ENCODE results near the gene CLN6.
"Not testable (repeated sequence)": the region's sequence is repeated elsewhere in the genome, so short reads cannot be mapped to it uniquely, and the experiment has no call there.

The CLN6 gene

DNA sequence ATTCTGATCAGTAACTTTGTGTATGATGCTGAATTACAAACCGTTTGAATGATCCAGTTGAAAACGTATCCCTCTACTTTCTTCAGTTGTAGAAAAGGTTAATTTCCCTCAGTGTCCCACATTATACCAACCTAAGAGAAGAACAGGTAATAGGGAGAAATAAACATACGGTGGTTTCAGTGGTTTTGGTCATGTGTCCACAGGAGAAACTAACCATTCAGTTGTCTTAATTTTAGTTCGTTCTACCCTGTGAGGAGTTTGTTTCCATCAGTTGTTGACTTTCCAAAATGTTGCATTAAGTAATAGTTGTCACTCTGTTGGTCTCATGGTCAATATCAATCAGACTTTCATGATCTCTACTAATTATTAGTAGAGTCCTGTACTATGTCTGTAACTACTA, 39.5 kb downstream of the CLN6 start:
- no peak for DNase-seq (ENCODE audit: low spot score)

DNA sequence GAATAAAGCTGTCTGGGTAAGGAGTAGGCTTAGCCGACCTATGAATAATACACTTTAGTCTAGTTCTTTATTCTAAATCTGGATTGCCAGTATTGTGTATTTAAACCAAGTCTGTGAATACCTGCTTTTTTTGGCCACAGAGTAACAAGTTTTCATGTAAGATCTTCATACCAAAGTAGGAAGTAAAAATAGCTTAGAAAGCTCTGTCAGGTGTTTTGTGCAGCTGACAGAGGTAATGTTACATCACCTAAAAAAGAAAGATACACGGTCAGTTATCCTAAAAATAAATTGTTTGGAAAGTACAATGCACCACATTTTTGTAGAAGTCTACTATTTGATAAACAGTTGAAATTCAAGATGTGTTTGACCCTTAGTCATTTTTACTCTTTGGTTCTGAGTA, 40.9 kb downstream of the CLN6 start:
- no peak for DNase-seq (ENCODE audit: low spot score)

DNA sequence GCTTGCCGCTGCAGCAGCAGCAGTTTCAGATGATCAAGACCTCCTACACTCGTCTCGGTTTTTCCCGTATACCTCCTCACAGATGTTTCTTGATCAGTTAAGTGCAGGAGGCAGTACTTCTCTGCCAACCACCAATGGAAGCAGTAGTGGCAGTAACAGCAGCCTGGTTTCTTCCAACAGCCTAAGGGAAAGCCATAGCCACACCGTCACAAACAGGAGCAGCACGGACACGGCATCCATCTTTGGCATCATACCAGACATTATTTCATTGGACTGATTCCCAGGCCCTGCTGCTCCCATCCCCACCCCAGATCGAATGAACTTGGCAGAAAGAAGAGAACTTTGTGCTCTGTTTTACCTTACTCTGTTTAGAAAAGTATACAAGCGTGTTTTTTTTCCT, 42.0 kb downstream of the CLN6 start:
- no peak for DNase-seq (ENCODE audit: low spot score)

DNA sequence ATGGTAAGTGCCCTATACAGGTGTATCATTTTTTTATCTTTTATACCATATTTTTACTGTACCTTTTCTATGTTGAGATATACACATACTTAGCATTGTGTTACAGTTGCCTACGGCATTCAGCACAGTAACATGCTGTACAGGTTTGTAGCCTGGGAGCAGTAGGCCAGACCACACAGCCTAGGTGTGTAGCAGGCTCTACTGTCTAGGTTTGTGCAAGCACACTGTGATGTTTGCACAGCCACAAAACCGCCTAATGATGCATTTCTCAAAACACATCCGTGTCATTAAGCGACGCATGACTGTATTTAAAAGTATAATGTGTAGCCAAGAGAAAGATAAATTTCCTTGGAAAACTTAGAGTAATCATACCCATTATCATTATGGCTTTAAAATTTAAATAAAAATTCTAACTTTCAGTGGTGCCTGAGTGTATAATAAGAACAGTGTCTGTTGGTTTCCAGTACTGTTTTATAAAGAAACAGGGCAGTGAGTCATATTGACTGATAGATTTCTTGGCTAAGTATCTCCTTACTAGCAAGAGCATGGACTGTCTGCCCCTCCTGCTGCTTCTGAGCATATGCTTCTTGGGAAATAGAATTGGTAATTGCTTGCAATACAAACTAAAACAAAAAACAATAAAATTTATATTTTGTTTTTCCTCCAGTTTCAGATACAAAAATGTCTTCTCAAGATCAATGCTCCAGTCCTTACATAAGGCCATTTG, 42.7 kb downstream of the CLN6 start:
- no peak for DNase-seq (ENCODE audit: low spot score)

DNA sequence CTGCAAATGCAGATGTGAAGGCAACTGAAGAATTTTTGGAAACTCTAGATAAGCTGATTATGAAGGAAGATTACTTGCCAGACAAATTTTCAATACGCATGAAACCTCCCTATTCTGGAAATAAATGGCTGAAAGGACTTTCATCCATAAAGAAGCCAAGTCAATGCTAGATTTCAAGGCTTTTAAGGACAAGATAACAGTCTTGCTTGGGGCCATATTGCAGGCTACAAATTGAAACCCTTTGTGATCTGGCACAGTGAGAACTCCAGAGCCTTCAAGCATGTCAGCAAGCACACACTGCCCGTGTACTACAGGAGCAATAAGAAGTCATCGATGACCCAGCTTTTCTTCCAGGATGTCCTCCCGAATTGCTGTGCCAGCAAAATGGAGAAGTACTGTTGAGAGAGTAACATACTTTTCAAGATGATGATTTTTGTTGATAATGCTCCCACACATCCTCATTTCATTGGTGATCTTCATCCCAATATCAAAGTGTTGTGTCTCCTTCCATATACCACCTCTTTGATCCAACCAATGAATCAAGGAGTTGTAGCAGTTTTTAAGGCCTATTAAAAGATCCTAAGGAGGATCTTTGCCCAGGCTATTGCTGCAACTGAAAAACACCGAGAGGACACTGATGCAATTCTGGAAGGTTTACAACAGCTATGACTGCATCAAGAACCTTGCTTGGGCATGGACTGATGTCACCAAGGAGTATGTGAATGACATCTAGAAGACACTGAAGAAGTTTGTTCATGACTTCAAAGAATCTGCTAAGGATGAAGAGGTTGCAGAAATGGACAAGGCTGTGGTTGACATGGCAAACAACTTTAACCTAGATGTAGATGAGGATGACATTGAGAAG, 44.7 kb downstream of the CLN6 start:
- no peak for DNase-seq (ENCODE audit: low spot score)

DNA sequence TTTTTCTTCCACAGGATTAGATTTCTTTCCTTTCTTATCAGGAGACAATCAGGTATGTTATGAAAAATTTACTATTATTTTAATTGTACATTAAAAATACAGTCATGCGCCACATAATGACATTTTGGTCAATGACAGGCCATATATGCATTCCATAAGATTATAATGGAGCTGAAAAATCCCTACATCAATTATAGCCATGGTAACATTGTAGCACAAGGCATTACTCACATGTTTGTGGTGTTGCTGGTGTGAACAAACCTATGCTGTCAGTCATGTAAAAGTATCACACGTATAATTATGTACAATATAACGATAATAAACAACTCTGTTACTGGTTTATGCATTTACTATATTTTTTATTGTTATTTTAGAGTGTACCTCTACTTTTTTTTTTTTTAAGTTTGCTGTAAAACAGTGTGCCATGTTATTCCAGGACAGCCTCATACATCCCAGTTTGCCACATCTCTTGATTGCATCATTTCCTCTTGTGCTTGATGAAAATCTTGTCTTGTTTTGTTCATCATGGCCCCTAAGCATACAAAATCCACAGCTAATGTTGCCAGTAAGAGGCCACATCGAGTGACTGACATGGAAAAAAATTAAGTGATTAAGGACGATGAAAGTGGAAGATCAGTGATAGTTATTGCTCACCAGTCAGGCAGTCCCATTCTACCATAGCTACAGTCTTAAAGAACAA, 45.8 kb downstream of the CLN6 start:
- DNase-seq (ENCODE audit: low spot score), result no peak

DNA sequence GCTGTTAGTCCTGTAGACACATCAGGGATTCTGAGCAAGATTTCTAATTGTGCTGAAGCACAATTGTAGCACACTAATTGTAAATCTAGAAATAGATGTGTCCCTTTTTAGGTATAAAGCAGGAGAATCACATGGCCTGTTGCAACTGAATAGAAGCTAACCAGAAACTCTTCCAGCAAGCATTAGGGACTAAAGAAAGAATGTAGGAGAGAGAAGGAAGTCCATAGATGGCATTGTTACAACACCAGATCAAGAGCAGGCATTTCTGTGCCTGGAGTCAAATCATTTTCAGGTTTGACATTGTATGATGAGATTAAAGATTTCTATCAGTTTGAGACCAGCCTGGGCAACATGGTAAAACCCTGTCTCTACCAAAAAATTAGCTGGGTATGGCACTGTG, 51.8 kb downstream of the CLN6 start:
- DNase-seq (ENCODE audit: low spot score), result no peak

DNA sequence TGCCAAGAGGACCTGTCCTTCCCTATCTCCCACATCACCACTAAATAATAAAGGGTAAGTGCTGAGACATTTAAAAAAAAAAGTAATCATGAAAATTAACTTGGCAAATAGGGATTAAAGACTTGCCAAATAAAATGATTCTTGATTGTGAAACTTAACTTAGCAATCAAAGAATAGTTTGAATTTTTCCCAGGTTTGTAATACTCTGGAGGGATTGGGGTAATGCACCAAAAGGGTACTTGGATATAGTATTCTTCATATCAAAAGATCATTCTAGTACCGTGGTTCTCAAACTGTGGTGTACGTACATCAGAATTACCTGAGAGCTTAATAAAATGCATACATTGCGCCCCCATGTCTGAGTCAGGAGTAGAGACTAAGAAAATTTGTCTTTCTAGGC, 52.9 kb downstream of the CLN6 start:
- no peak for DNase-seq (ENCODE audit: low spot score)

DNA sequence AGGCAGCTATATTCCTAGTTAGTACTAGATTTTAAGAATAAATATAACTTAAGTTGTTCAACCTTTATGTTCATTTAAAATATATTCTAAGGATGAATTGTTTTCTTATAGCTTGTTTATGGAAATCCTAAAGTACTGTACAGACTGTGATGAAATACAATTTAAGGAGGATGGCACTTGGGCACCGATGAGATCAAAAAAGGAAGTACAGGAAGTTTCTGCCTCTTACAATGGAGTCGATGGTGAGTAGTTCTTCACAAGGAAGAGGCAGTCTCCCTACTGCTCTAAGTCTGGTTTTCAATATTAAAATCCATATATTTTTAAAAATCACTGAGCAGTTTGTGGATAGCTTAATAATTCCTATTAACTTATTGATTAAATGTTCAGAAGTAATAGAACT, 54.0 kb downstream of the CLN6 start:
- no peak for DNase-seq (ENCODE audit: low spot score)

DNA sequence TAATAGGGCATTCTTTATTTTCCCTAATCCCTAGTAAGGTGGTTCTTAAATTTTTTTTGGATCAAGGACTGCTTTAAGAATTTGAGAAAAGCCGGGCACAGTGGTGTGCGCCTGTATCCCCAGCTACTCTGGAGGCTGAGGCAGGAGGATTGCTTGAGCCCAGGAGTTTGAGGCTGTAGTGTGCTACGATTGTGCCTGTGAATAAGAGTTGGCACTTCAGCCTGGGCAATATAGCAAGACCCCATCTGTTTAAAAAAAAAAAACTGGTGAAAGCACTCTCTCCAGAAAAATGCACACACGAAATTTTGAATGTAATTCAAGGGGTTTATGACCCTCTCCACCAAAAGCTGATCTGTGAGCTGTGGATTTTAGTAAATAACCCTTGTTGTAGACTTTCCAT, 56.4 kb downstream of the CLN6 start:
- no peak for DNase-seq (ENCODE audit: low spot score)

DNA sequence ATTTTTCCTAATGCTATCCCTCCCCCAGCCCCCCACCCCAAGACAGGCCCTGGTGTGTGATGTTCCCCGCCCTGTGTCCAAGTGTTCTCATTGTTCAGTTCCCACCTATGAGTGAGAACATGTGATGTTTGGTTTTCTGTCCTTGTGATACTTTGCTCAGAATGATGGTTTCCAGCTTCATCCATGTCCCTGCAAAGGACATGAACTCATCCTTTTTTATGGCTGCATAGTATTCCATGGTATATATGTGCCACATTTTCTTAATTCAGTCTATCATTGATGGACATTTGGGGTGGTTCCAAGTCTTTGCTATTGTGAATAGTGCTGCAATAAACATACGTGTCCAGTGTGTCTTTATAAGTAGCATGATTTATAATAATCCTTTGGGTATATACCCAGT, 57.5 kb downstream of the CLN6 start:
- not testable (repeated sequence) for DNase-seq (ENCODE audit: low spot score)

DNA sequence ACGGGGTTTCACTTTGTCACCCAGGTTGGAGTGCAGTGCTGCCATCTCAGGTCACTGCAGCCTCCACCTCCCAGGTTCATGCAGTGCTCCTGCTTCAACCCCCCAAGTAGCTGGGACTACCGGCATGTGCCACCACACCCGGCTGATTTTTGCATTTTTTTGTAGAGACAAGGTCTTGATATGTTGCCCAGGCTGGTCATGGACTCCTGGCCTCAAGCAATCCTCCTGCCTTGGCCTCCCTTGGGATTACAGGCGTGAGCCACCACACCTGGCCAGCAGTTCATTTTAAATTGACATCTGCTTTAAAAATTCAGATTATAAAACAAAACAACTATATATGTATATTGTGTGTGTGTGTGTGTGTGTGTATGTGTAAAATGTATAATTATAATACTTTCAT, 62.7 kb downstream of the CLN6 start:
- no peak for DNase-seq (ENCODE audit: low spot score)

DNA sequence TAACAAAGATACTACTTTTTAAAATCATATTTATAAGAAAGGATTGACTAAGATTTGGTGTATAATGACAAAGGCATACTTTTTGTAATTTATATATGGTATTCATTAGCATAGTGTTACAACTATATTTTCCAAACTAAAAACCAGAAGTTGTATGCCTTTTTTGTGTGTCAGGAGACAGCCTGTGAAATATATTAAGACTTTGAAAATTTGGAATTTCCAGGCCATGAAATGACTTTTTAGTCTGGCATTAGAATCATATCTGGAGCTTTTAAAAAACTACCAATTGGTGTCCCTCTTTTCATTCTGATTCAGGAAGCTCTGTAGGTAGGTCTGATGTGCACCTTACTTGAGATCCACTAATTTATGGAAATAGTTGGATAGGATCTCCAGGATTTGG, 66.3 kb downstream of the CLN6 start:
- no peak for DNase-seq (ENCODE audit: low spot score)

DNA sequence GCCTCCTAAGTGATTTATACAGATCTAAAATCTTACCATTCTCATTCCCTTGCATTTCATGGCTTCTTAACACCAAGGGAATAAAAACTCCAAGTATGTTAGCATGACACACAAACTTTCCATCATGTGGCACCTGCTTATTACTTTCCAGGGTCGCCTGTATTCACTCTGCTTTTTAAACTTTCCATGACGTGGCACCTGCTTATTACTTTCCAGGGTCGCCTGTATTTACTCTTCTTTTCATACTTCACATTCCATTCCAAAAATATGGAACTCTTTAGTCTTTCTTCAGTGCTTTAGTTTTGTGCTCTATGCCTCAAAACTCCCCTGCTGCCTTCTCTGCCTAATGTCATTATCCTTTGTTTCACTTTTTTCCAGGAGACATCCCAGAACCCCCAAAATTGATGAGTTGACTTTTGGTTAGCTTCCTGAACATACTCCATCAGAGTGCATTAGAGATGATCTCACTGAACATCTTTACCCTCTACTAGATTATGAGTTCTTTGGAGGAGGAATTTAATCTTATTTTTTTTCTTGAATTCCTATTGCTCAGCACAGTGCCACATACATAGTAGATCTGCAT, 71.4 kb downstream of the CLN6 start:
- no peak for DNase-seq (ENCODE audit: low spot score)

DNA sequence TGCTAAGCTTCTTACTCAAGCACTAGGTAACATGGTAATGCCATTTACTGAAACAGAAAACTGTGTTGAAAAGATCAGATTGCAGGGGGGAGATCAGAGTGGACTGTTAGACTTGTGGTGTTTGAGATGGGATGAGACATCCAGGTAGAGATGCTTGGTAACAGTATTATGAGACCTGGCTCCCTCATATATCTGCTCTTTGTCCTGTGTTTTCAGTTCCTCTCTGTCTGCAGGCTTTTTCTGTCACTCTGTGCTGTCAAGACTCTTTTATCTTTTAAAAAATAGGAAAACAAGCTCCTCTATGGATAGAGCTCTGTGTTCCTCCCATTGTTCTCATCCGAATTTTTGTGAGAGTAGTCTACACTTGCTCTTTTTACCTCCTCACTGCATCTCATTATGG, 72.5 kb downstream of the CLN6 start:
- no peak for DNase-seq (ENCODE audit: low spot score)
